GM23248 (cell line): Measurements from ENCODE around the gene TIGD3.

Experiments
- EZH2 ChIP-seq: fragments of 200-600 bp; sonication (generic); IDR thresholded peaks from 2 replicates; pipeline ENCODE4 v1.6.1; 2018; ENCODE audit warnings: antibody characterized with exemption, mild to moderate bottlenecking; ENCODE audit not compliant: insufficient read depth, poor library complexity, severe bottlenecking
- EZH2phosphoT487 ChIP-seq: fragments of 200-600 bp; sonication (generic); IDR thresholded peaks from 2 replicates; pipeline ENCODE4 v1.6.1; 2018; ENCODE audit warnings: antibody characterized with exemption, moderate library complexity, mild to moderate bottlenecking, low read depth; ENCODE audit not compliant: insufficient read depth

GRCh38 chr11:65353900-65354264 is 669 bp upstream of the TIGD3 start:
- TF ChIP-seq EZH2phosphoT487 (no peak), EZH2 (no peak)
